ENCODE data around the gene SLCO4A1. TPM values are rescaled to one million over a fixed set of nuclear protein-coding genes. Genes with fewer than 3 reads are reported as not detected.

SLCO4A1 gene
- total RNA-seq = 10 to 100 TPM; 24.3 to 73.7 (median 40.5) TPM

GRCh38 chr20:62642051-62642665 is at the start of gene SLCO4A1:
SLCO4A1 (plus strand) TSS chr20:62642503; CDS start chr20:62656455, 13,952 bp downstream.
- Histone ChIP-seq H3K9me3 (no peaks in the 10 kb centered on the region), H3K4me3 (peak within 1 kb of the TSS; percentile 31 to 61 (median 46)), H3K4me1 (peaks cover 0 to 53% (median 32%) of the 10 kb centered on the region in 4 donors), H3K27ac (peak within 1 kb of the TSS; percentile 30 to 96 (median 46)), H3K36me3 (no peaks in the 10 kb centered on the region), H3K27me3 (peaks cover 0 to 68% of the 10 kb centered on the region in 2 donors)
- WGBS, 2 donors = 1% methylated on average over 20 to 31 of the region's 82 CpGs
- DNase-seq (ENCODE audit: low spot score in 2 of 2) = peak; percentile 54 to 67
- TF ChIP-seq EP300 (IDR thresholded peaks at IDR 0.05) (peak in 1 of 2 donors; percentile 69), POLR2A (IDR thresholded peaks at IDR 0.05) (peak in 1 of 2 donors; percentile 69), CTCF (IDR thresholded peaks at IDR 0.05) (no peak)

- peaks cover 0 to 57% of the 10 kb centered on the region in 2 donors for H3K27me3 ChIP-seq
- TF ChIP-seq CTCF (IDR thresholded peaks at IDR 0.05) (no peak), POLR2A (IDR thresholded peaks at IDR 0.05) (no peak), EP300 (IDR thresholded peaks at IDR 0.05) (no peak)
- 70 to 72% methylated on average over 11 of the region's 11 CpGs for WGBS, 2 donors
Measured at GRCh38 chr20:62592506-62593177, 49.7 kb upstream of the SLCO4A1 start.

GRCh38 chr20:62593616-62594015 is 48.7 kb upstream of the SLCO4A1 start:
- no peak for TF ChIP-seq EP300 (IDR thresholded peaks at IDR 0.05)
- TF ChIP-seq POLR2A (IDR thresholded peaks at IDR 0.05) = no peak
- no peak for TF ChIP-seq CTCF (IDR thresholded peaks at IDR 0.05)
- Histone ChIP-seq H3K27me3 (peaks cover 0 to 51% of the 10 kb centered on the region in 2 donors), H3K4me3 (no peak overlapping the region), H3K9me3 (no peaks in the 10 kb centered on the region), H3K27ac (no peak overlapping the region), H3K4me1 (peaks cover 0 to 20% (median 0%) of the 10 kb centered on the region in 4 donors), H3K36me3 (no peaks in the 10 kb centered on the region)
- WGBS, 2 donors = 63 to 69% methylated on average over 1 to 2 of the region's 3 CpGs
- DNase-seq (ENCODE audit: low spot score in 2 of 2) = no peak

More at GRCh38 chr20:62592506-62593177, 49.7 kb upstream of the SLCO4A1 start:
- Histone ChIP-seq H3K4me1 (peaks cover 0 to 20% (median 0%) of the 10 kb centered on the region in 4 donors), H3K27ac (no peak overlapping the region), H3K4me3 (no peak overlapping the region), H3K9me3 (no peaks in the 10 kb centered on the region), H3K36me3 (no peaks in the 10 kb centered on the region)
- DNase-seq (ENCODE audit: low spot score in 2 of 2) = no peak

GRCh38 chr20:62595069-62595468 is 47.2 kb upstream of the SLCO4A1 start:
- peaks cover 0 to 53% of the 10 kb centered on the region in 2 donors for H3K27me3 ChIP-seq
- H3K36me3 ChIP-seq = no peaks in the 10 kb centered on the region
- WGBS, 2 donors = 71 to 72% methylated on average over 4 of the region's 4 CpGs
- no peak overlapping the region for H3K4me3 ChIP-seq
- DNase-seq (ENCODE audit: low spot score in 2 of 2) = no peak
- no peak for TF ChIP-seq CTCF (IDR thresholded peaks at IDR 0.05)
- no peak for TF ChIP-seq EP300 (IDR thresholded peaks at IDR 0.05)
- no peak for TF ChIP-seq POLR2A (IDR thresholded peaks at IDR 0.05)
- no peak overlapping the region for H3K27ac ChIP-seq
- H3K9me3 ChIP-seq = no peaks in the 10 kb centered on the region
- H3K4me1 ChIP-seq = peaks cover 0 to 19% (median 0%) of the 10 kb centered on the region in 4 donors

GRCh38 chr20:62595491-62595890 is 46.8 kb upstream of the SLCO4A1 start:
- H3K4me3 ChIP-seq = no peak overlapping the region
- H3K27me3 ChIP-seq = peaks cover 0 to 56% of the 10 kb centered on the region in 2 donors
- no peaks in the 10 kb centered on the region for H3K36me3 ChIP-seq
- no peak for TF ChIP-seq CTCF (IDR thresholded peaks at IDR 0.05)
- H3K9me3 ChIP-seq = no peaks in the 10 kb centered on the region
- DNase-seq (ENCODE audit: low spot score in 2 of 2) = no peak
- H3K27ac ChIP-seq = no peak overlapping the region
- 23 to 34% methylated on average over 15 of the region's 15 CpGs for WGBS, 2 donors
- peaks cover 0 to 14% (median 0%) of the 10 kb centered on the region in 4 donors for H3K4me1 ChIP-seq
